ENCODE data around the gene RNF168. TPM values are rescaled to one million over a fixed set of nuclear protein-coding genes. Genes with fewer than 3 reads are reported as not detected.

RNF168 gene
- total and polyA plus RNA-seq, 10 donors = 3.4 to 28.3 (median 22.9) TPM

DNA sequence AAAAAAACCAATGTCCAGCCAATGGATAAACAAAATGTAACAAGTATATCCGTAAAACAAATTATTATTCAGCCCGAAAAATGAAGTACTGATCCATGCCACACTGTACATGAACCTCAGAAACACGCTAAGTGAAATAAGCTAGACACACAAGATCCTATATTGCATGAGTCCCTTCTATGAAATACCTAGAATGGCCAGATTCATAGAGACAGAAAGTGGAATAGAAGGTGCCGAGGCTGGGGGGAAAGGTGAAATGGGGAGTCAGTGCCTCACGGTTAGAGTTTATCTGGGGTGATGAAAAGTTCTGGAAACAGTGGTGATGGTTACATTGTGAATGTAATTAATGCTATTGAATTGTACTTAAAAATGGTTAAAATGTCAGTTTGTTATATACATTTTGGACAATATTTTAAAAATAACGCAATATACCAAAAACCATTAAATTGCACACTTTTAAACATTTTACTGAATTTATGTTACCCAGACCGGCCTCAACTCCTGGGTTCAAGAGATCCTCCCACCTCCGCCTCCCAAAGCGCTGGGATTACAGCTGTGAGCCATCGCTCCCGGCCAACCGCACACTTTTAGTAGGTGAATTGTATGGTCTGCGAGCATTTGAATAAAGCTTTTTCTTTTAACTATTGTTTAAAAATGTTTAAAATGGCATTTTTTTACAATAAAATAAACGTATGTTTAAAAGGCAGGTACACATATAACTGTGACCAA is 2.1 kb downstream of the RNF168 start:
- no peaks in the 10 kb centered on the region for H3K27me3 ChIP-seq (replicated peaks in 1 of 7)
- H3K4me3 ChIP-seq = peak overlapping the region; percentile 69 to 96 (median 90)
- no peak for TF ChIP-seq POLR2A (IDR thresholded peaks at IDR 0.05)
- TF ChIP-seq, protein P1, sequence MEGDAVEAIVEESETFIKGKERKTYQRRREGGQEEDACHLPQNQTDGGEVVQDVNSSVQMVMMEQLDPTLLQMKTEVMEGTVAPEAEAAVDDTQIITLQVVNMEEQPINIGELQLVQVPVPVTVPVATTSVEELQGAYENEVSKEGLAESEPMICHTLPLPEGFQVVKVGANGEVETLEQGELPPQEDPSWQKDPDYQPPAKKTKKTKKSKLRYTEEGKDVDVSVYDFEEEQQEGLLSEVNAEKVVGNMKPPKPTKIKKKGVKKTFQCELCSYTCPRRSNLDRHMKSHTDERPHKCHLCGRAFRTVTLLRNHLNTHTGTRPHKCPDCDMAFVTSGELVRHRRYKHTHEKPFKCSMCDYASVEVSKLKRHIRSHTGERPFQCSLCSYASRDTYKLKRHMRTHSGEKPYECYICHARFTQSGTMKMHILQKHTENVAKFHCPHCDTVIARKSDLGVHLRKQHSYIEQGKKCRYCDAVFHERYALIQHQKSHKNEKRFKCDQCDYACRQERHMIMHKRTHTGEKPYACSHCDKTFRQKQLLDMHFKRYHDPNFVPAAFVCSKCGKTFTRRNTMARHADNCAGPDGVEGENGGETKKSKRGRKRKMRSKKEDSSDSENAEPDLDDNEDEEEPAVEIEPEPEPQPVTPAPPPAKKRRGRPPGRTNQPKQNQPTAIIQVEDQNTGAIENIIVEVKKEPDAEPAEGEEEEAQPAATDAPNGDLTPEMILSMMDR (IDR thresholded peaks at IDR 0.05 in 8 of 11, conservative IDR thresholded peaks at IDR 0.05 in 3 of 11) = no peak
- no peak for TF ChIP-seq POLR2AphosphoS5 (IDR thresholded peaks at IDR 0.05)
- intact Hi-C loops (cut with DNase I; ENCODE audit: low total_unique reads) = no loop called here
- H3K36me3 ChIP-seq = peaks cover 0 to 26% (median 0%) of the 10 kb centered on the region in 6 donors
- WGBS, 5 donors = 6 to 11% (median 10%) methylated on average over 14 of the region's 14 CpGs
- DNase-seq = no peak
- peak overlapping the region in 5 of 8 donors; percentile 27 to 99 (median 94) for H3K27ac ChIP-seq
- peaks cover 10 to 85% (median 39%) of the 10 kb centered on the region in 6 donors for H3K4me1 ChIP-seq
- peaks cover 0 to 8% (median 4%) of the 10 kb centered on the region in 8 donors for H3K9me3 ChIP-seq

DNA sequence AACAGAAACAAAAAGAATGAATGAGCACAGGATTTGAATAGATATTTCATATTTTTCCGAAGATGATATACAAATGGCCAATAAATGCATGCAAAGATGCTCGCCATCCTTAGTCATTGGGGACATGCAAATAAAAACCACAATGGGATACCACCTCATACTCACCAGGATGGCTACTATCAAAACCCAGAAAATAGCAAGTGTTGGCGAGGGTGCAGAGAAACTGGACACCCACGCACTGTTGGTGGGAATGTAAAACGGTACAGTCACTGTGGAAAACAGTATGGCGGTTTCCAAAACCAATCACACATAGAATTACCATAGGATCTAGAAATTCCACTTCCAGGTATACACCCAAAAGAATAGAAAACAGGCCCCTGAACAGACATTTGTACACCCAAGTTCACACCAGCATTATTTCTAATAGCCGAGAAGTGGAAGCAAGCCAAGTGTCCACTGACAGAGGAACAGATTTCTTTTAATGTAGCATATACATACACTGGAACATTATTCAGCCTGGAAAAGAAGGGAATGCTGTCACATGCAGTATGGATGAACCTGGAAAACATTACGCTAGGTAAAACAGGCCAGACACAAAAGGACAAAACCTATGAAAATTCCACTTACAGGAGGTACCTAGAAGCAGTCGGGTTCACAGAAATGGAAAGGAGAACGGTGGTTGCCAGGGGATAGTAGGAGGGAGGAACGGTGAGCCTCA is 3.6 kb downstream of the RNF168 start:
- DNase-seq = no peak
- Histone ChIP-seq H3K4me3 (peak overlapping the region in 6 of 8 donors; percentile 69 to 96 (median 92)), H3K9me3 (no peaks in the 10 kb centered on the region), H3K27ac (peak overlapping the region in 3 of 8 donors; percentile 94 to 99 (median 99)), H3K36me3 (peaks cover 0 to 40% (median 1%) of the 10 kb centered on the region in 6 donors), H3K4me1 (peaks cover 10 to 79% (median 41%) of the 10 kb centered on the region in 6 donors), H3K27me3 (replicated peaks in 1 of 7) (no peaks in the 10 kb centered on the region)
- intact Hi-C loops (cut with DNase I; ENCODE audit: low total_unique reads) = no loop called here
- TF ChIP-seq, protein P1 (IDR thresholded peaks at IDR 0.05 in 8 of 11, conservative IDR thresholded peaks at IDR 0.05 in 3 of 11) = no peak
- WGBS, 5 donors = 64 to 80% (median 73%) methylated on average over 11 of the region's 11 CpGs

DNA sequence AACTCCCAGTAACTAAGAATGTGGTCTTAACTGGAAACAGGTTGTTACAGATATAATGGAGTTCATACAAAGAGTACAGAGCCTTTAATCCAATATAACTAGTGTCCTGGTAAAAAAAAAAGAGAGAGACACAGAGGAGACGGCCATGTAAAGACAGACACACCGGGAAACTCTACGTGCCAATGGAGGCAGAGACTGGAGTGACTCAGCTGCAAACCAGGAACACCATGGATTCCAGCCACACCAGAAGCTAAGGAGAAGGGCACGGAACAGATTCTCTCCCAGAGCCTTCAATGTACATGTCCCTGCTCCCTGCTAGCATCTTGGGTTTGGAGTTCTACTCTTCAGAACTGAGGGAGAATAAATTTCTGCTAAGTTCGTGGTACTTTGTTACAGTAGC is 4.5 kb downstream of the RNF168 start:
- Histone ChIP-seq H3K27me3 (replicated peaks in 1 of 7) (no peaks in the 10 kb centered on the region), H3K36me3 (peaks cover 0 to 47% (median 1%) of the 10 kb centered on the region in 6 donors), H3K4me1 (peaks cover 10 to 73% (median 37%) of the 10 kb centered on the region in 6 donors), H3K4me3 (no peak overlapping the region), H3K9me3 (no peaks in the 10 kb centered on the region), H3K27ac (no peak overlapping the region)
- WGBS, 5 donors = 88 to 94% (median 90%) methylated on average over 5 of the region's 5 CpGs
- no peak for DNase-seq
- intact Hi-C loops (cut with DNase I; ENCODE audit: low total_unique reads) = no loop called here
- no peak for TF ChIP-seq POLR2AphosphoS5 (IDR thresholded peaks at IDR 0.05)
- TF ChIP-seq, protein P1 (IDR thresholded peaks at IDR 0.05 in 8 of 11, conservative IDR thresholded peaks at IDR 0.05 in 3 of 11) = no peak
- TF ChIP-seq POLR2A (IDR thresholded peaks at IDR 0.05) = no peak

DNA sequence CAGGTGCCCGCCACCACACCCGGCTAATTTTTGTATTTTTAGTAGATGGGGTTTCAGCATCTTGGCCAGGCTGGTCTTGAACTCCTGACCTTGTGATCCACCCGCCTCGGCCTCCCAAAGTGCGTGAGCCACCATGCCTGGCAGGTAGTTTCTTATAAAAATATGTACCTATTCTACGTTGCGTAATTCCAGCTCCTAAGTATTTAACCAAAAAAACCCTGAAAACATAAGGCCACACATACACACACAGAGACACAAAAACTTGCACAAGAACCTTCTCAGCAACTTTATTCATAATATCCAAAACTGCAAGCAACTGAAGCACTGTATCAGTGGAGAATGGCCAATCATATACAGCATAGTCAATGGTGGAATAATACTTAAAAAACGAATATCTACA is 5.3 kb downstream of the RNF168 start:
- Histone ChIP-seq H3K27me3 (replicated peaks in 1 of 7) (no peaks in the 10 kb centered on the region), H3K27ac (no peak overlapping the region), H3K4me1 (peaks cover 10 to 73% (median 33%) of the 10 kb centered on the region in 6 donors), H3K9me3 (no peaks in the 10 kb centered on the region), H3K4me3 (no peak overlapping the region), H3K36me3 (peaks cover 0 to 47% (median 1%) of the 10 kb centered on the region in 6 donors)
- intact Hi-C loops (cut with DNase I; ENCODE audit: low total_unique reads) = no loop called here
- 92 to 97% (median 95%) methylated on average over 8 of the region's 8 CpGs for WGBS, 5 donors
- DNase-seq = no peak
- TF ChIP-seq, protein P1 (IDR thresholded peaks at IDR 0.05 in 8 of 11, conservative IDR thresholded peaks at IDR 0.05 in 3 of 11) = no peak
- no peak for TF ChIP-seq POLR2AphosphoS5 (IDR thresholded peaks at IDR 0.05)
- no peak for TF ChIP-seq POLR2A (IDR thresholded peaks at IDR 0.05)
